ENCODE measurements around the gene ID2. TPM values are rescaled to one million over a fixed set of nuclear protein-coding genes. Genes with fewer than 3 reads are reported as not detected.

ID2 gene
- total RNA-seq, 1 experiment from 2014 or later, result 2.1 TPM

DNA sequence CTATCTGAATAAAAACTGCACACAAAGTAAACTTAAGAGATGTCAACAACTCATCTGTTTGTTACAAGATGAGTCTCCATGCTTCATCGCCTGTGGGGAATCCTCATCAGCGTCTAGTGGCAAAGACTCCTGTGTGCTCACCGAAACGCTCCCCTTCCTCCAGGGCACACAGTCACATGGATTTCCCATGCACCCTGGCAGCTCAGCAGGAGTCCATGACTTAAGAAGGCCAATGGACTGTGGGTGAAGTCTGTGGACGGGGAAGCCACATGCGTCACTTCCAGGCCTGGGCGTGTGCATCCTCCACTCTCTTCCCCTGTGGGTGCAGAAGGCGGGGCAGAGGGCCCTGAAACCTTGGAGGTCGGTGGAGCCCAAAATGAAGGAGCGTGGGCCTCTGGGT, 41.1 kb downstream of the ID2 start:
- Histone ChIP-seq H3K36me3 (ENCODE audit: control insufficient read depth, insufficient read depth, low read length) (no peaks in the 10 kb centered on the region), H3K4me3 (ENCODE audit: low read depth in 2 of 2, low read length in 2 of 2) (no peak overlapping the region), H3K9me3 (ENCODE audit: control insufficient read depth, insufficient read depth, low read depth, low read length) (no peaks in the 10 kb centered on the region), H3K27me3 (ENCODE audit: control insufficient read depth, insufficient read depth, low read length) (no peaks in the 10 kb centered on the region), H3K27ac (ENCODE audit: low read length) (no peak overlapping the region), H3K4me1 (ENCODE audit: control insufficient read depth, insufficient read depth, low read length) (no peaks in the 10 kb centered on the region)
- DNase-seq (ENCODE audit: low read depth, low spot score), result no peak
- CTCF ChIA-PET, result no interaction called here
- no peak for ATAC-seq
- in situ Hi-C loops (cut with HindIII; ENCODE audit: low pct_unique_long_range_greater_than_20kb, low sequenced_read_pairs), result no loop called here
- no peak for TF ChIP-seq SIN3A (IDR thresholded peaks at IDR 0.05; ENCODE audit: borderline replicate concordance, insufficient read depth, low read depth, low read length)
- TF ChIP-seq CTCF (IDR thresholded peaks at IDR 0.05), result no peak
- TF ChIP-seq TCF7L2 (IDR thresholded peaks at IDR 0.05; ENCODE audit: low read depth, low read length), result no peak
- TF ChIP-seq REST (IDR thresholded peaks at IDR 0.05; ENCODE audit: insufficient read depth in 1 of 2, low read depth in 2 of 2, low read length in 1 of 2), result no peak
- no peak for TF ChIP-seq POLR2AphosphoS5 (IDR thresholded peaks at IDR 0.05; ENCODE audit: low read depth, low read length)
- intact Hi-C loops (cut with micrococcal nuclease; ENCODE audit: unreplicated experiment), result no loop called here
- BruUV-seq (replicated peaks), result no TSS peak
- POLR2A ChIA-PET, result interaction anchor here (0.5 kb wide), 1 partner anchor 41 kb away, joined by 4 read pairs; the partner anchor contains the start of gene ID2

GRCh38 chr2:8725838-8726237, 44.0 kb downstream of the ID2 start:
- Histone ChIP-seq H3K9me3 (ENCODE audit: control insufficient read depth, insufficient read depth, low read depth, low read length) (no peaks in the 10 kb centered on the region), H3K27me3 (ENCODE audit: control insufficient read depth, insufficient read depth, low read length) (no peaks in the 10 kb centered on the region), H3K36me3 (ENCODE audit: control insufficient read depth, insufficient read depth, low read length) (no peaks in the 10 kb centered on the region), H3K27ac (ENCODE audit: low read length) (no peak overlapping the region), H3K4me1 (ENCODE audit: control insufficient read depth, insufficient read depth, low read length) (no peaks in the 10 kb centered on the region), H3K4me3 (ENCODE audit: low read depth in 2 of 2, low read length in 2 of 2) (no peak overlapping the region)
- ATAC-seq (no peak), DNase-seq (ENCODE audit: low read depth, low spot score) (no peak)
- ChIA-PET POLR2A (no interaction called here), CTCF (no interaction called here)
- in situ Hi-C loops (cut with HindIII; ENCODE audit: low pct_unique_long_range_greater_than_20kb, low sequenced_read_pairs) (no loop called here), intact Hi-C loops (cut with micrococcal nuclease; ENCODE audit: unreplicated experiment) (no loop called here)
- TF ChIP-seq CTCF (IDR thresholded peaks at IDR 0.05) (no peak), POLR2AphosphoS5 (IDR thresholded peaks at IDR 0.05; ENCODE audit: low read depth, low read length) (no peak), TCF7L2 (IDR thresholded peaks at IDR 0.05; ENCODE audit: low read depth, low read length) (no peak), SIN3A (IDR thresholded peaks at IDR 0.05; ENCODE audit: borderline replicate concordance, insufficient read depth, low read depth, low read length) (no peak), REST (IDR thresholded peaks at IDR 0.05; ENCODE audit: insufficient read depth in 1 of 2, low read depth in 2 of 2, low read length in 1 of 2) (no peak)
- no TSS peak for BruUV-seq (replicated peaks)
